ENCODE measurements around the gene ABHD12.

The ABHD12 gene

GRCh38 chr20:25327521-25328235, 63.0 kb downstream of the ABHD12 start:
- DNase-seq (ENCODE audit: insufficient read length, low spot score), result no peak
- TF ChIP-seq POLR2A (IDR thresholded peaks at IDR 0.05; ENCODE audit: low read depth, low read length) (no peak), SPI1 (IDR thresholded peaks at IDR 0.05; ENCODE audit: low read depth, low read length) (no peak), PAX5 (IDR thresholded peaks at IDR 0.05; ENCODE audit: insufficient read depth, low read length, severe bottlenecking) (no peak), POU2F2 (IDR thresholded peaks at IDR 0.05; ENCODE audit: low read depth, low read length) (no peak), TAF1 (IDR thresholded peaks at IDR 0.05; ENCODE audit: low read depth, low read length) (no peak), POLR2AphosphoS5 (IDR thresholded peaks at IDR 0.05; ENCODE audit: low read depth, low read length) (no peak)
- no peak for FAIRE-seq

GRCh38 chr20:25325997-25326396, 64.6 kb downstream of the ABHD12 start:
- FAIRE-seq (no peak), DNase-seq (ENCODE audit: insufficient read length, low spot score) (no peak)
- TF ChIP-seq PAX5 (IDR thresholded peaks at IDR 0.05; ENCODE audit: insufficient read depth, low read length, severe bottlenecking) (no peak), SPI1 (IDR thresholded peaks at IDR 0.05; ENCODE audit: low read depth, low read length) (no peak), POLR2A (IDR thresholded peaks at IDR 0.05; ENCODE audit: low read depth, low read length) (no peak), POLR2AphosphoS5 (IDR thresholded peaks at IDR 0.05; ENCODE audit: low read depth, low read length) (no peak), POU2F2 (IDR thresholded peaks at IDR 0.05; ENCODE audit: low read depth, low read length) (no peak), TAF1 (IDR thresholded peaks at IDR 0.05; ENCODE audit: low read depth, low read length) (no peak)

- no peak for DNase-seq (ENCODE audit: insufficient read length, low spot score)
- no peak for TF ChIP-seq POU2F2 (IDR thresholded peaks at IDR 0.05; ENCODE audit: low read depth, low read length)
- TF ChIP-seq POLR2AphosphoS5 (IDR thresholded peaks at IDR 0.05; ENCODE audit: low read depth, low read length), result no peak
- TF ChIP-seq TAF1 (IDR thresholded peaks at IDR 0.05; ENCODE audit: low read depth, low read length), result no peak
- TF ChIP-seq PAX5 (IDR thresholded peaks at IDR 0.05; ENCODE audit: insufficient read depth, low read length, severe bottlenecking), result no peak
- TF ChIP-seq POLR2A (IDR thresholded peaks at IDR 0.05; ENCODE audit: low read depth, low read length), result no peak
- TF ChIP-seq SPI1 (IDR thresholded peaks at IDR 0.05; ENCODE audit: low read depth, low read length), result no peak
- no peak for FAIRE-seq
Measured at GRCh38 chr20:25325073-25325472, 65.6 kb downstream of the ABHD12 start.

- peak; percentile 89 for TF ChIP-seq SPI1 (IDR thresholded peaks at IDR 0.05; ENCODE audit: low read depth, low read length)
- no peak for TF ChIP-seq POU2F2 (IDR thresholded peaks at IDR 0.05; ENCODE audit: low read depth, low read length)
- FAIRE-seq (peak; percentile 78), DNase-seq (ENCODE audit: insufficient read length, low spot score) (no peak)
Measured at GRCh38 chr20:25324412-25324811, 66.2 kb downstream of the ABHD12 start.

- no peak for TF ChIP-seq POLR2AphosphoS5 (IDR thresholded peaks at IDR 0.05; ENCODE audit: low read depth, low read length)
- TF ChIP-seq PAX5 (IDR thresholded peaks at IDR 0.05; ENCODE audit: insufficient read depth, low read length, severe bottlenecking), result no peak
- no peak for TF ChIP-seq TAF1 (IDR thresholded peaks at IDR 0.05; ENCODE audit: low read depth, low read length)
- TF ChIP-seq POU2F2 (IDR thresholded peaks at IDR 0.05; ENCODE audit: low read depth, low read length), result no peak
- TF ChIP-seq SPI1 (IDR thresholded peaks at IDR 0.05; ENCODE audit: low read depth, low read length), result no peak
- TF ChIP-seq POLR2A (IDR thresholded peaks at IDR 0.05; ENCODE audit: low read depth, low read length), result no peak
- FAIRE-seq, result peak; percentile 63
- no peak for DNase-seq (ENCODE audit: insufficient read length, low spot score)
Measured at GRCh38 chr20:25323496-25324246, 67.0 kb downstream of the ABHD12 start.

GRCh38 chr20:25321991-25322390, 68.6 kb downstream of the ABHD12 start:
- FAIRE-seq (no peak), DNase-seq (ENCODE audit: insufficient read length, low spot score) (no peak)

GRCh38 chr20:25321262-25321831, 69.3 kb downstream of the ABHD12 start:
- TF ChIP-seq SPI1 (IDR thresholded peaks at IDR 0.05; ENCODE audit: low read depth, low read length) (no peak), POLR2A (IDR thresholded peaks at IDR 0.05; ENCODE audit: low read depth, low read length) (no peak), PAX5 (IDR thresholded peaks at IDR 0.05; ENCODE audit: insufficient read depth, low read length, severe bottlenecking) (no peak), POU2F2 (IDR thresholded peaks at IDR 0.05; ENCODE audit: low read depth, low read length) (no peak), TAF1 (IDR thresholded peaks at IDR 0.05; ENCODE audit: low read depth, low read length) (no peak), POLR2AphosphoS5 (IDR thresholded peaks at IDR 0.05; ENCODE audit: low read depth, low read length) (no peak)
- no peak for FAIRE-seq
- DNase-seq (ENCODE audit: insufficient read length, low spot score), result no peak

More at GRCh38 chr20:25321991-25322390, 68.6 kb downstream of the ABHD12 start:
- TF ChIP-seq TAF1 (IDR thresholded peaks at IDR 0.05; ENCODE audit: low read depth, low read length) (no peak), POLR2A (IDR thresholded peaks at IDR 0.05; ENCODE audit: low read depth, low read length) (no peak), POLR2AphosphoS5 (IDR thresholded peaks at IDR 0.05; ENCODE audit: low read depth, low read length) (no peak), POU2F2 (IDR thresholded peaks at IDR 0.05; ENCODE audit: low read depth, low read length) (no peak), SPI1 (IDR thresholded peaks at IDR 0.05; ENCODE audit: low read depth, low read length) (no peak), PAX5 (IDR thresholded peaks at IDR 0.05; ENCODE audit: insufficient read depth, low read length, severe bottlenecking) (no peak)

GRCh38 chr20:25320035-25320800, 70.4 kb downstream of the ABHD12 start:
- peak; percentile 84 for FAIRE-seq
- no peak for DNase-seq (ENCODE audit: insufficient read length, low spot score)
- TF ChIP-seq SPI1 (IDR thresholded peaks at IDR 0.05; ENCODE audit: low read depth, low read length) (no peak), POLR2AphosphoS5 (IDR thresholded peaks at IDR 0.05; ENCODE audit: low read depth, low read length) (no peak), TAF1 (IDR thresholded peaks at IDR 0.05; ENCODE audit: low read depth, low read length) (no peak), POLR2A (IDR thresholded peaks at IDR 0.05; ENCODE audit: low read depth, low read length) (no peak), POU2F2 (IDR thresholded peaks at IDR 0.05; ENCODE audit: low read depth, low read length) (no peak), PAX5 (IDR thresholded peaks at IDR 0.05; ENCODE audit: insufficient read depth, low read length, severe bottlenecking) (no peak)

Data from GM12891 (cell line).